ENCODE results near the gene HRAS.

HRAS gene

GRCh38 chr11:573146-573759 lies 37.9 kb upstream of the HRAS start:
- H3K4me3 ChIP-seq (ENCODE audit: control insufficient read depth, low read depth, low read length), result no peak overlapping the region
- TF ChIP-seq CTCF (IDR thresholded peaks at IDR 0.05; ENCODE audit: control insufficient read depth, insufficient read depth, low read depth, low read length, missing control alignments), result no peak
- no peak for DNase-seq (ENCODE audit: low read depth)

GRCh38 chr11:571802-572185 lies 36.4 kb upstream of the HRAS start:
- DNase-seq (ENCODE audit: low read depth), result no peak
- no peak for TF ChIP-seq CTCF (IDR thresholded peaks at IDR 0.05; ENCODE audit: control insufficient read depth, insufficient read depth, low read depth, low read length, missing control alignments)
- H3K4me3 ChIP-seq (ENCODE audit: control insufficient read depth, low read depth, low read length), result no peak overlapping the region

- TF ChIP-seq CTCF (IDR thresholded peaks at IDR 0.05; ENCODE audit: control insufficient read depth, insufficient read depth, low read depth, low read length, missing control alignments), result no peak
- peak overlapping the region; percentile 69 for H3K4me3 ChIP-seq (ENCODE audit: control insufficient read depth, low read depth, low read length)
- no peak for DNase-seq (ENCODE audit: low read depth)
These were observed 33.9 kb upstream of the HRAS start for GRCh38 chr11:569158-569885.

GRCh38 chr11:568306-569157 lies 33.2 kb upstream of the HRAS start:
- TF ChIP-seq CTCF (IDR thresholded peaks at IDR 0.05; ENCODE audit: control insufficient read depth, insufficient read depth, low read depth, low read length, missing control alignments), result no peak
- peak; percentile 71 for DNase-seq (ENCODE audit: low read depth)
- peak overlapping the region; percentile 69 for H3K4me3 ChIP-seq (ENCODE audit: control insufficient read depth, low read depth, low read length)

- no peak for DNase-seq (ENCODE audit: low read depth)
- no peak for TF ChIP-seq CTCF (IDR thresholded peaks at IDR 0.05; ENCODE audit: control insufficient read depth, insufficient read depth, low read depth, low read length, missing control alignments)
- peak overlapping the region; percentile 67 for H3K4me3 ChIP-seq (ENCODE audit: control insufficient read depth, low read depth, low read length)
These were observed 32.4 kb upstream of the HRAS start for GRCh38 chr11:567629-568292.

- TF ChIP-seq CTCF (IDR thresholded peaks at IDR 0.05; ENCODE audit: control insufficient read depth, insufficient read depth, low read depth, low read length, missing control alignments), result no peak
- H3K4me3 ChIP-seq (ENCODE audit: control insufficient read depth, low read depth, low read length), result peak overlapping the region; percentile 67
- DNase-seq (ENCODE audit: low read depth), result no peak
These were observed 31.7 kb upstream of the HRAS start for GRCh38 chr11:567011-567628.

Data from AG09309 (cell line).